Caco-2 (cell line): ENCODE results near the gene TBXAS1. TPM values are rescaled to one million over a fixed set of nuclear protein-coding genes. Genes with fewer than 3 reads are reported as not detected.

Experiments
- BruUV-seq: library from RNA; stranded (reverse); fragments of 400-500 nt; replicated peaks from 2 replicates; lab custom pipeline; 2021; lab: Mats Ljungman, UMichigan
- CTCF ChIA-PET: fragments of 300-600 bp; sonication (Branson Sonifier 250); formaldehyde crosslinking; loops from one replicate; lab custom pipeline; 2022; ENCODE audit warnings: antibody characterized with exemption; lab: Charles Lee
- POLR2A ChIA-PET: fragments of 300-600 bp; sonication (Branson Sonifier 250); formaldehyde crosslinking; loops from one replicate; lab custom pipeline; 2022; ENCODE audit warnings: antibody characterized with exemption; lab: Charles Lee
- DNase-seq, 2 experiments: peaks; one replicate each; pipeline versions ENCODE4 v3.0.0 to v3.0.0-alpha.2; 2020 to 2022
- H3K27me3 ChIP-seq: replicated peaks from 2 replicates; pipeline ENCODE4 v1.6.0; 2011; ENCODE audit warnings: low read length; ENCODE audit not compliant: control insufficient read depth, insufficient read depth
- H3K36me3 ChIP-seq: 2 replicates; pipeline ENCODE4 v1.5.1; 2011; ENCODE audit warnings: low read length; ENCODE audit not compliant: control insufficient read depth, insufficient read depth
- H3K4me1 ChIP-seq: fragments of 250-450 bp; sonication (Bioruptor Pico); 2 replicates; pipeline ENCODE4 v1.5.1; 2020; ENCODE audit warnings: mild to moderate bottlenecking
- H3K4me3 ChIP-seq: 2 replicates; pipeline ENCODE4 v1.5.1; 2011; ENCODE audit warnings: low read depth, mild to moderate bottlenecking, control low read depth, low read length
- H3K9me3 ChIP-seq: fragments of 250-450 bp; sonication (Bioruptor Pico); 2 replicates; pipeline ENCODE4 v1.5.1; 2020; ENCODE audit warnings: mild to moderate bottlenecking, moderate library complexity
- H3K27ac Mint-ChIP-seq: one replicate; pipeline ENCODE4 v1.8.0; 2022; ENCODE audit warnings: mixed read lengths; ENCODE audit not compliant: unreplicated experiment
- H3K27me3 Mint-ChIP-seq: one replicate; pipeline ENCODE4 v1.8.0; 2022; ENCODE audit warnings: mixed read lengths; ENCODE audit not compliant: insufficient read depth, unreplicated experiment
- H3K36me3 Mint-ChIP-seq: one replicate; pipeline ENCODE4 v1.8.0; 2022; ENCODE audit warnings: mild to moderate bottlenecking, mixed read lengths; ENCODE audit not compliant: insufficient read depth, unreplicated experiment
- H3K4me1 Mint-ChIP-seq: one replicate; pipeline ENCODE4 v1.8.0; 2022; ENCODE audit warnings: low read depth, mixed read lengths; ENCODE audit not compliant: unreplicated experiment
- H3K4me3 Mint-ChIP-seq: one replicate; pipeline ENCODE4 v1.8.0; 2022; ENCODE audit warnings: mild to moderate bottlenecking, moderate library complexity, mixed read lengths; ENCODE audit not compliant: unreplicated experiment
- H3K9me3 Mint-ChIP-seq: one replicate; pipeline ENCODE4 v1.8.0; 2022; ENCODE audit warnings: mixed read lengths; ENCODE audit not compliant: unreplicated experiment
- CTCF ChIP-seq, 2 experiments: fragments of 200-600 bp in 1 of 2; IDR thresholded peaks; 1 replicate in 1 of 2; 2 replicates in 1 of 2; pipeline versions ENCODE4 v1.5.1 to v1.8.0; 2011 to 2022; ENCODE audit warnings: antibody characterized with exemption in 1 of 2, control low read depth in 1 of 2, inconsistent platforms in 1 of 2, low read depth in 1 of 2, low read length in 1 of 2, mild to moderate bottlenecking in 1 of 2, moderate library complexity in 1 of 2; ENCODE audit not compliant: insufficient read depth in 1 of 2, severe bottlenecking in 1 of 2, unreplicated experiment in 1 of 2
- intact Hi-C: fragments of 100-400 bp; cut with micrococcal nuclease; formaldehyde crosslinking; loops from one replicate; pipeline ENCODE4 v1.10.0; 2022; ENCODE audit not compliant: unreplicated experiment
- total RNA-seq: library from RNA; stranded (reverse); gene quantifications from 2 replicates; pipeline ENCODE4 v1.2.3, GENCODE V29; 2022

Gene TBXAS1
- total RNA-seq, 1 experiment from 2014 or later = 1.6 TPM

GRCh38 chr7:140050100-140050499 is 221.0 kb downstream of the TBXAS1 start:
- CTCF ChIA-PET = no interaction called here

GRCh38 chr7:140051820-140052219 is 222.8 kb downstream of the TBXAS1 start:
- Mint-ChIP-seq H3K36me3 (peaks cover 6% of the 10 kb centered on the region), H3K4me3 (no peak overlapping the region), H3K27me3 (no peaks in the 10 kb centered on the region), H3K9me3 (no peaks in the 10 kb centered on the region), H3K4me1 (peaks cover 10% of the 10 kb centered on the region), H3K27ac (no peak overlapping the region)
- ChIA-PET CTCF (no interaction called here), POLR2A (no interaction called here)
- no peak for DNase-seq
- no peak for TF ChIP-seq CTCF (IDR thresholded peaks at IDR 0.05; ENCODE audit: insufficient read depth in 1 of 2, low read depth in 1 of 2, low read length in 1 of 2, severe bottlenecking in 1 of 2, unreplicated experiment in 1 of 2)
- H3K27me3 ChIP-seq = no peaks in the 10 kb centered on the region
- H3K36me3 ChIP-seq = no peaks in the 10 kb centered on the region
- no peak overlapping the region for H3K4me3 ChIP-seq
- H3K4me1 ChIP-seq = peaks cover 17% of the 10 kb centered on the region
- H3K9me3 ChIP-seq = no peaks in the 10 kb centered on the region
- intact Hi-C loops = no loop called here
- no TSS peak for BruUV-seq

More at GRCh38 chr7:140050100-140050499, 221.0 kb downstream of the TBXAS1 start:
- H3K9me3 ChIP-seq = no peaks in the 10 kb centered on the region
- BruUV-seq = no TSS peak
- POLR2A ChIA-PET = no interaction called here
- no peaks in the 10 kb centered on the region for H3K9me3 Mint-ChIP-seq
- H3K4me1 ChIP-seq = peaks cover 24% of the 10 kb centered on the region
- H3K27me3 ChIP-seq = no peaks in the 10 kb centered on the region
- DNase-seq = no peak
- no peaks in the 10 kb centered on the region for H3K36me3 ChIP-seq
- no peak for TF ChIP-seq CTCF (IDR thresholded peaks at IDR 0.05; ENCODE audit: insufficient read depth in 1 of 2, low read depth in 1 of 2, low read length in 1 of 2, severe bottlenecking in 1 of 2, unreplicated experiment in 1 of 2)
- no peak overlapping the region for H3K27ac Mint-ChIP-seq
- H3K4me3 ChIP-seq = no peak overlapping the region
- H3K4me1 Mint-ChIP-seq = peaks cover 21% of the 10 kb centered on the region
- no peak overlapping the region for H3K4me3 Mint-ChIP-seq
- no peaks in the 10 kb centered on the region for H3K27me3 Mint-ChIP-seq
- peaks cover 6% of the 10 kb centered on the region for H3K36me3 Mint-ChIP-seq
- intact Hi-C loops = no loop called here

GRCh38 chr7:140053812-140054539 is 224.9 kb downstream of the TBXAS1 start:
- peaks cover 6% of the 10 kb centered on the region for H3K36me3 Mint-ChIP-seq
- no peak overlapping the region for H3K27ac Mint-ChIP-seq
- Histone ChIP-seq H3K36me3 (no peaks in the 10 kb centered on the region), H3K4me1 (peaks cover 10% of the 10 kb centered on the region), H3K4me3 (no peak overlapping the region), H3K27me3 (no peaks in the 10 kb centered on the region), H3K9me3 (no peaks in the 10 kb centered on the region)
- H3K4me3 Mint-ChIP-seq = no peak overlapping the region
- intact Hi-C loops = no loop called here
- POLR2A ChIA-PET = no interaction called here
- H3K4me1 Mint-ChIP-seq = peaks cover 9% of the 10 kb centered on the region
- BruUV-seq = no TSS peak
- CTCF ChIA-PET = no interaction called here
- H3K27me3 Mint-ChIP-seq = no peaks in the 10 kb centered on the region
- no peaks in the 10 kb centered on the region for H3K9me3 Mint-ChIP-seq
- TF ChIP-seq CTCF (IDR thresholded peaks at IDR 0.05; ENCODE audit: insufficient read depth in 1 of 2, low read depth in 1 of 2, low read length in 1 of 2, severe bottlenecking in 1 of 2, unreplicated experiment in 1 of 2) = no peak
- DNase-seq = no peak
